Karpas-422 (cell line): ENCODE measurements around the gene ABCG1. TPM values are rescaled to one million over a fixed set of nuclear protein-coding genes. Genes with fewer than 3 reads are reported as not detected.

ENCODE experiments used
- DNase-seq: peaks from one replicate; pipeline ENCODE4 v3.0.0-alpha.2; 2015
- H2AFZ ChIP-seq: fragments of 200-600 bp; sonication (generic); 2 replicates; pipeline ENCODE4 v1.6.1; 2014; ENCODE audit warnings: antibody characterized with exemption, low read length, mixed read lengths
- H3K27ac ChIP-seq: fragments of 200-600 bp; sonication (generic); 2 replicates; pipeline ENCODE4 v1.5.1; 2014; ENCODE audit warnings: mild to moderate bottlenecking, low read length, moderate library complexity
- H3K27me3 ChIP-seq: fragments of 200-600 bp; sonication (generic); 2 replicates; pipeline ENCODE4 v1.6.1; 2014; ENCODE audit warnings: low read length, mixed read lengths
- H3K36me3 ChIP-seq: fragments of 200-600 bp; sonication (generic); 2 replicates; pipeline ENCODE4 v1.6.1; 2014; ENCODE audit warnings: low read length, mixed read lengths; ENCODE audit not compliant: insufficient read depth
- H3K4me1 ChIP-seq: fragments of 200-600 bp; sonication (generic); 2 replicates; pipeline ENCODE4 v1.6.1; 2014; ENCODE audit warnings: mild to moderate bottlenecking, low read length, mixed read lengths
- H3K4me2 ChIP-seq: fragments of 200-600 bp; sonication (generic); 2 replicates; pipeline ENCODE4 v1.6.1; 2014; ENCODE audit warnings: low read length, low read depth, mild to moderate bottlenecking; ENCODE audit not compliant: poor library complexity, severe bottlenecking
- H3K4me3 ChIP-seq: fragments of 200-600 bp; sonication (generic); 2 replicates; pipeline ENCODE4 v1.5.1; 2014; ENCODE audit warnings: mild to moderate bottlenecking, antibody characterized with exemption, low read length, mixed read lengths
- H3K79me2 ChIP-seq: fragments of 200-600 bp; sonication (generic); 2 replicates; pipeline ENCODE4 v1.6.1; 2014; ENCODE audit warnings: mild to moderate bottlenecking, low read length, mixed read lengths
- H3K9ac ChIP-seq: fragments of 200-600 bp; sonication (generic); 2 replicates; pipeline ENCODE4 v1.6.0; 2014; ENCODE audit warnings: low read length
- H3K9me2 ChIP-seq: fragments of 200-600 bp; sonication (generic), shearing (Covaris generic); replicated peaks from 2 replicates; pipeline ENCODE4 v1.6.0; 2014; ENCODE audit warnings: mild to moderate bottlenecking, low read length, moderate library complexity; ENCODE audit not compliant: insufficient read depth
- H3K9me3 ChIP-seq: fragments of 300-700, 200-600 bp; sonication (generic); 2 replicates; pipeline ENCODE4 v1.6.1; 2014; ENCODE audit warnings: low read length, mixed read lengths
- H4K20me1 ChIP-seq: fragments of 200-600 bp; sonication (generic); 2 replicates; pipeline ENCODE4 v1.6.1; 2014; ENCODE audit warnings: mild to moderate bottlenecking, antibody characterized with exemption, low read length, low read depth; ENCODE audit not compliant: insufficient read depth
- total RNA-seq: library from RNA; depleted of rRNA; stranded (reverse); fragments of >200 nt; shearing (Covaris generic); gene quantifications from 2 replicates; pipeline ENCODE4 v1.2.3, GENCODE V29; 2014; ENCODE audit warnings: low replicate concordance

ABCG1 gene
- total RNA-seq, 1 experiment from 2014 or later: not detected

- H3K4me2 ChIP-seq: no peak overlapping the region
- H3K27ac ChIP-seq: no peak overlapping the region
- no peak for DNase-seq
- no peaks in the 10 kb centered on the region for H3K9me2 ChIP-seq
- H3K4me3 ChIP-seq: no peak overlapping the region
- H3K9me3 ChIP-seq: no peaks in the 10 kb centered on the region
- no peaks in the 10 kb centered on the region for H3K27me3 ChIP-seq
- H3K9ac ChIP-seq: no peak overlapping the region
- H3K36me3 ChIP-seq: no peaks in the 10 kb centered on the region
- H3K4me1 ChIP-seq: peaks cover 10% of the 10 kb centered on the region
- H2AFZ ChIP-seq: no peak overlapping the region
- H3K79me2 ChIP-seq: no peaks in the 10 kb centered on the region
- no peaks in the 10 kb centered on the region for H4K20me1 ChIP-seq
These were observed 29.0 kb upstream of the ABCG1 start for GRCh38 chr21:42189860-42190485.

GRCh38 chr21:42190486-42190863 lies 28.5 kb upstream of the ABCG1 start:
- H2AFZ ChIP-seq: no peak overlapping the region
- no peak overlapping the region for H3K4me2 ChIP-seq
- H3K27ac ChIP-seq: no peak overlapping the region
- no peak for DNase-seq
- no peaks in the 10 kb centered on the region for H3K79me2 ChIP-seq
- H3K4me1 ChIP-seq: peaks cover 10% of the 10 kb centered on the region
- no peaks in the 10 kb centered on the region for H3K9me3 ChIP-seq
- H3K4me3 ChIP-seq: no peak overlapping the region
- no peaks in the 10 kb centered on the region for H3K36me3 ChIP-seq
- no peaks in the 10 kb centered on the region for H4K20me1 ChIP-seq
- no peaks in the 10 kb centered on the region for H3K27me3 ChIP-seq
- no peak overlapping the region for H3K9ac ChIP-seq
- no peaks in the 10 kb centered on the region for H3K9me2 ChIP-seq

GRCh38 chr21:42191064-42191463 lies 27.9 kb upstream of the ABCG1 start:
- no peaks in the 10 kb centered on the region for H3K9me3 ChIP-seq
- no peak overlapping the region for H3K9ac ChIP-seq
- peaks cover 10% of the 10 kb centered on the region for H3K4me1 ChIP-seq
- H3K4me2 ChIP-seq: no peak overlapping the region
- no peaks in the 10 kb centered on the region for H3K36me3 ChIP-seq
- no peak overlapping the region for H3K4me3 ChIP-seq
- no peaks in the 10 kb centered on the region for H3K9me2 ChIP-seq
- no peaks in the 10 kb centered on the region for H4K20me1 ChIP-seq
- no peak overlapping the region for H3K27ac ChIP-seq
- no peaks in the 10 kb centered on the region for H3K79me2 ChIP-seq
- no peaks in the 10 kb centered on the region for H3K27me3 ChIP-seq
- DNase-seq: no peak
- H2AFZ ChIP-seq: no peak overlapping the region

- Histone ChIP-seq H3K4me1 (peaks cover 10% of the 10 kb centered on the region), H3K4me2 (no peak overlapping the region), H3K36me3 (no peaks in the 10 kb centered on the region), H3K9me3 (no peaks in the 10 kb centered on the region), H3K79me2 (no peaks in the 10 kb centered on the region), H3K27ac (no peak overlapping the region), H3K9me2 (no peaks in the 10 kb centered on the region), H2AFZ (no peak overlapping the region), H3K4me3 (no peak overlapping the region), H3K9ac (no peak overlapping the region), H3K27me3 (no peaks in the 10 kb centered on the region), H4K20me1 (no peaks in the 10 kb centered on the region)
- no peak for DNase-seq
These were observed 27.0 kb upstream of the ABCG1 start for GRCh38 chr21:42191696-42192595.

GRCh38 chr21:42193131-42193671 lies 25.7 kb upstream of the ABCG1 start:
- H3K27me3 ChIP-seq: no peaks in the 10 kb centered on the region
- no peak overlapping the region for H3K4me2 ChIP-seq
- no peak for DNase-seq
- H3K9ac ChIP-seq: no peak overlapping the region
- H2AFZ ChIP-seq: no peak overlapping the region
- H3K27ac ChIP-seq: no peak overlapping the region
- H3K4me3 ChIP-seq: no peak overlapping the region
- H3K36me3 ChIP-seq: no peaks in the 10 kb centered on the region
- H3K9me3 ChIP-seq: no peaks in the 10 kb centered on the region
- no peaks in the 10 kb centered on the region for H3K9me2 ChIP-seq
- H4K20me1 ChIP-seq: no peaks in the 10 kb centered on the region
- peaks cover 8% of the 10 kb centered on the region for H3K4me1 ChIP-seq
- no peaks in the 10 kb centered on the region for H3K79me2 ChIP-seq

- Histone ChIP-seq H3K36me3 (no peaks in the 10 kb centered on the region), H3K79me2 (no peaks in the 10 kb centered on the region), H3K4me3 (no peak overlapping the region), H3K9me2 (no peaks in the 10 kb centered on the region), H3K9me3 (no peaks in the 10 kb centered on the region), H4K20me1 (no peaks in the 10 kb centered on the region), H3K4me1 (peaks cover 3% of the 10 kb centered on the region), H3K9ac (no peak overlapping the region), H3K27me3 (no peaks in the 10 kb centered on the region), H3K27ac (no peak overlapping the region), H3K4me2 (no peak overlapping the region), H2AFZ (no peak overlapping the region)
- no peak for DNase-seq
These were observed 25.2 kb upstream of the ABCG1 start for GRCh38 chr21:42193721-42194120.

GRCh38 chr21:42194863-42195262 lies 24.1 kb upstream of the ABCG1 start:
- no peak overlapping the region for H3K27ac ChIP-seq
- no peak overlapping the region for H2AFZ ChIP-seq
- no peaks in the 10 kb centered on the region for H3K27me3 ChIP-seq
- no peak overlapping the region for H3K4me2 ChIP-seq
- DNase-seq: no peak
- H3K9me3 ChIP-seq: no peaks in the 10 kb centered on the region
- H3K36me3 ChIP-seq: no peaks in the 10 kb centered on the region
- no peaks in the 10 kb centered on the region for H4K20me1 ChIP-seq
- H3K4me3 ChIP-seq: no peak overlapping the region
- H3K79me2 ChIP-seq: no peaks in the 10 kb centered on the region
- H3K9me2 ChIP-seq: no peaks in the 10 kb centered on the region
- H3K9ac ChIP-seq: no peak overlapping the region
- peaks cover 6% of the 10 kb centered on the region; the same call in 1 of the 2 replicates for H3K4me1 ChIP-seq

GRCh38 chr21:42195378-42196031 lies 23.4 kb upstream of the ABCG1 start:
- Histone ChIP-seq H3K4me2 (no peak overlapping the region), H4K20me1 (no peaks in the 10 kb centered on the region), H2AFZ (no peak overlapping the region), H3K79me2 (no peaks in the 10 kb centered on the region), H3K4me1 (peaks cover 6% of the 10 kb centered on the region; the same call in 1 of the 2 replicates), H3K27ac (no peak overlapping the region), H3K9ac (no peak overlapping the region), H3K4me3 (no peak overlapping the region), H3K9me3 (no peaks in the 10 kb centered on the region), H3K36me3 (no peaks in the 10 kb centered on the region), H3K9me2 (no peaks in the 10 kb centered on the region), H3K27me3 (no peaks in the 10 kb centered on the region)
- no peak for DNase-seq
